SIG-M5 treated with dmso at 0.1 percent for 504 hours (cell line): Measurements from ENCODE around the gene CHSY1.
"Not testable (repeated sequence)": the region's sequence is repeated elsewhere in the genome, so short reads cannot be mapped to it uniquely, and the experiment has no call there.

Source experiments
- DNase-seq: peaks from one replicate; lab custom pipeline; 2025; ENCODE audit not compliant: unreplicated experiment; lab: John Stamatoyannopoulos, UW

CHSY1 gene

GRCh38 chr15:101251830-101252820 lies at the start of gene CHSY1:
Gene CHSY1, minus strand, starts transcription at chr15:101252048. Its CDS starts 592 bp downstream, at chr15:101251456.
- peak; percentile 80 for DNase-seq

DNA sequence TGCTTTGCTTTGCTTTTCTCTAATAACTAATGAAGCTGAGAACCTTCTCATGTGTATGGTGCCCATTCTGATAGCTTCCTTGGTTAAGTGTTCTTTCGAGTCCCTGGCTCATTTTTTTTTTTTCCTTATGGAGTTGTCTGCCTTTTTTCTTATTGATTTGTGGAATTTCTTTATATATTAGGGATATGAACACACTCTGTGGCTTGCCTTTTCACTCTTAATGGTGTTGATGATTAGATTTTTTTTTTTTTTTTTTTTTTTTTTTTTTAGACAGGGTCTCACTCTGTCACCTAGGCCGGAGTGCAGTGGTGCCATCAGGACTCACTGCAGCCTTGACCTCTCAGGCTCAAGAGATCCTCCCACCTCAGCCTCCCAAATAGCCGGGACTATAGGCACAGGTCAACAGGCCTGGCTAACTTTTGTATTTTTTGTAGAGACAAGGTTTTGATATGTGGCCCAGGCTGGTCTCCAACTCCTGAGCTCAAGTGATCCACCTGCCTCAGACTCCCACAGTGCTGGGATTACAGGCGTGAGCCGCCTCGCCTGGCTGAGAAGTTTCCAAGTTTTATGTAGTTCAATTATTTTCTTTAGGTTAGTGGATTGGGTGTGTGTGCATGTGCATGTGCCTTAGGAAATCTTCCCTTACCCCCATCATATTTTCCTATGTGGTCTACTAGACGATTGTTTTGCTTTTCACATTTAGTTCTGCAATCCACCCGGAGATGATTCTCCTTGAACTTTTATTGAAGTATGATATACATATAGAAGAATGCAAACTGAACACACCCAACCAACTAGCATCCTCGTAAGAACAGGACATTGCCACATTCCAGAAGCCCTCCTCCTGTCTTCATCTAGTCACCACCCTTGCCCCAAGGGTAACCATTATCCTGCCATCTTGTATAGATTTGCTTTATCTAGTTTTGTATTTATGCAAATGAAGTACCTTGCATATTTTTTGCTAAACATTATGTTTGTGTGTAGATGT lies 44.9 kb upstream of the CHSY1 start:
- DNase-seq: no peak

- DNase-seq: no peak
Observed at GRCh38 chr15:101295607-101296161, 43.8 kb upstream of the CHSY1 start.

- peak; percentile 91 for DNase-seq
Observed at GRCh38 chr15:101294731-101295606, 43.1 kb upstream of the CHSY1 start, which contains the start of gene SNRPA1. Gene SNRPA1, minus strand, starts transcription at chr15:101295248. Its CDS starts 70 bp downstream, at chr15:101295178.

DNA sequence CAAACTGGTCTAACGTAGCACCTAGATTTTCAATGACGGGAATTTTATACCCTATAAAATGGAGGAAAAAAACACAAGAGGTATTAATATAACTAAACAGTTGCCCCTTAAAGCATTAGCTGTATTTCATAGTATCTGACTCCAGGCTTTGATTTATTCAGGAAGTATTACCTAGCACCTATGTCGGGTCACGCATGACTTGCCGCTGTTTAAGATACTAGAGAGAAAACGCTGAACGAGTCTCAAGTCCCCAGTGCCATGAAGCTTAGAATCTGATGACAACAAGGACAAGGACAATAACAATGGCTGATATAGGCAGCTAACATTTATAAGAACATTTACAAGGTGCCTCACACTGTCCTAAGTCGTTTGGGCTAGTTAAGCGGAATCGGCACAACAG lies 41.3 kb upstream of the CHSY1 start:
- DNase-seq: no peak

GRCh38 chr15:101288905-101289513 lies 37.2 kb upstream of the CHSY1 start:
- peak; percentile 61 for DNase-seq

DNA sequence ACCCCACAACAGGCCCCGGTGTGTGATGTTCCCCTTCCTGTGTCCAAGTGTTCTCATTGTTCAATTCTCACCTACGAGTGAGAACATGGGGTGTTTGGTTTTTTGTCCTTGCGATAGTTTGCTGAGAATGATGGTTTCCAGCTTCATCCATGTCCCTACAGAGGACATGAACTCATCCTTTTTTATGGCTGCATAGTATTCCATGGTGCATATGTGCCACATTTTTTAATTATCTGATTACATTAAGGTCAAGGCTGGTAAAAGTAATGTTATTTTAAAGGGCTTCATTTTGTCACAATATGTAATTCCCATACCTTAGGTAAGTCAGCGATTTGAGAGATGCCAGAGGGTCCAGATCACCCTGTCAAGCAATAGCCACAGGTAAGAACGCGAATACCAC lies 35.5 kb upstream of the CHSY1 start:
- not testable (repeated sequence) for DNase-seq

DNA sequence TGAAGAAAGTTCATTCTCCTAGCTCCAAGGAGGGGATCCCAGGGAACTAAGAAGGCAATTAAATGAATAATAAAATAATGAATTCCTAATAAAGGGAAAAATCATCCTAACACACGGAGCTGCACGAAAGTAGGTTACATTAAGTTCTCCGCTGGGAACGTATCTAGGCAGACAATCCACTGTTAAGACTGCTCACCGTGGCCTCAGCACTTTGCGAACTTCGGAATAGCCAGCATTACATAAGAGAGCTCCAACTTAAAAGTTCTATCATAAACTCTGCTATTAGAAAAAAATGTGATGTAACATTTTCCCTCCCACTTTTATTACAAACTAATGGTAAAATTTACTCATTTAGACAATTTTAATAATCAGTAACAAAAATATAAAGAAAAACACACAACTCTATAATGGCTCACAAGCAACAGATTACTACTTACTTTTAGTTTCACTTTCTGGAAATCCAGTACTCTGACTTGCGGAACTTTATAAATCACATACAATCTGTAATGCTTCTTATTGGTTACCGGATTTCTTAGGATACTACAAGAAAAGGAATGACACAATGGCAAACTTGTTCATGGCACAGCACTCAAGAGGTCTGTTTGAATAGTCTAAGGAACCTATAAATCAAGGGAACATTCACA lies 34.7 kb upstream of the CHSY1 start:
- no peak for DNase-seq

- DNase-seq: no peak
Observed at GRCh38 chr15:101283931-101284330, 32.1 kb upstream of the CHSY1 start.

DNA sequence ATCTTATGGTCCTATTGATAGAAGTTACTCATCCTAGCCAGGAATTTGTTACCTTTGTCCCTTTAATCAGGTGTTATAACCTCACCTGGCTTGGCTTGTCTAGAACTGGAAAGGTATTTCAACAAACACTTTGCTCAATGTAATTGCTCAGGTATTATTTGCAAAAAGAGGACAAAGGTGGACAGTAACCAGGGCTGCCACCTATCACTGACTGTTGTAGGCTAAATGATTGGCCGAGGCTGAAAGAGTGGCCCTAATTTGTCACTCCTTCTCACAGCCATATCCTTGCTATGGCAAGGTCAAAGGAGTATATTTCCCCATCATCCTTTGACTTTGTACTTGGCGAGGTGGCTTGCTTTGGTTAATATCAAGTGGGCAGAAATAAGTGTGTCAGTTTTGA lies 28.2 kb upstream of the CHSY1 start:
- no peak for DNase-seq

DNA sequence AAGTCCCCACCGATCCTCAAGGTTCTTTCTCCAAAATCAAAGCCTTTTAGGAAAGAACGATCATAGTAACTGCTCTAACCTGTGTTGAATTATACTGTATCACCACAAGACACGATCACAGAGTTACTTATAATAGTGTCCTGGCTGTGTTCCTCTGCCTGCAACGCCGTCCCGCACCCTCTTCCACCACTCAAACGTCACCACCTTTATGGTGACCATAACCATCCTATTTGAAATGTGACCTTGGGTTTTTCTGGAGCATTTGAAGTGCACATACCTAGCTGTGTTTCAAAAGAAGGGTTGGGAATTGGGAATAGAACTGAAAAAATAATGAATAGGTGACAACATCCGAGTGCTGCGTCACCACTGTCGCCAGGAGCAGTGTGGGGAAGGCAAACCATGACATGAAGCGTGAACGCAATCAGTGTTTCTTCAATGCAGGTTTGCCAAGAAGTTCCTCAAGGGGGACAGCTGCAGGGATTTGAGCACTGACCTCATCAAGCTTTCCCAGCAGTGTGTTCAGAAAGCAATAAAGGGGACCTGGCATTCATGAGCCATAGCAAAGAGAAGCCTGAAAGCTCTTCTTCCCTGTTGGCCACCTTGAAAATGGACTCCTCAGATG lies 26.2 kb upstream of the CHSY1 start:
- DNase-seq: no peak

GRCh38 chr15:101277038-101277822 lies 25.4 kb upstream of the CHSY1 start, which contains the start of gene SELENOS:
Gene SELENOS, minus strand, starts transcription at chr15:101277485. Its CDS starts 68 bp downstream, at chr15:101277417.
- DNase-seq: peak; percentile 73

DNA sequence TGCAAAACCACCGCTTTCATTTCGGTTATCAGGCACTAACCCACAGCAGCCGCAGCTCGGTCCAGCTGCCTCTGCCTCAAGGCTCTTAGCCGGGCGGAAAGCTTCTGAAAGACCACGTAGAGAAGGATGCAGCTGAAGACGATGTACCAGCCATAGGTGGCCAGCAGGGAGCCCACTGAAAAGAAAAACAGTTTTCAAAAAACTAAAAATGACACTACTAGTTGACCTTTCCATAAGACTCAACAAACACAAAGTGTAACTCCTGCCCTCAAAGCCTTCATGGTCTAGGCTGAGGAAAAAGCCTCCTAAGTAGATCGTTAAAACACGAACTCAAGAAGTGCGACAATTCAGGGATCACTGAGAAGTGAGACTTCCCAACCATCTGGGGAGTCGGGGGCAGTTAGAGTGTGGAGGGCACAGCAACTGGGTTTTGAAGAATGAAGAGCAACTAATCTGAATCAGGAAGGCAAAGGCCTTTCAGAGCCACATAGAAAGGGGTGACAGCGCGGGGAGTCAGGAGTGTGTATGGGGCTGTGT lies 24.7 kb upstream of the CHSY1 start:
- DNase-seq: peak; percentile 39

GRCh38 chr15:101275018-101275417 lies 23.2 kb upstream of the CHSY1 start:
- no peak for DNase-seq

DNA sequence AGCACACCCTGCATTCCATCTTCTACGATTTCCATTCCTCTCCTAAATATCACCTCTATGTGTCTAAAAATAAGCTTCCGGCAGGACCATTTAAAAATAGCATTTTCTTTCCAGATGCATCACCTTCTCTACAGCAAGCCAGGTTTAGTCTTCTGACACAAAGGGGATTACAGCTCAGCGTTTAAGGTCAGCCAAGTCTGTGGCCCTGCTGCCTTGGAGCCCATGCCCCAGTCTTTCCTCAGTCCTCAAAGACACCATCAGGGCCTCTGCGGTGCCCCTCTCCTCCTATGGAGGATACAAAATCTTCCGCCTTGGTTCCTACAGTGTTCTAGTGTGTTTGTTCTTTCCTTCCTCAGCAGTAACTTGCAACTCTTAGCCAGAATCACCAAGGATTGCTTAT lies 21.7 kb upstream of the CHSY1 start:
- no peak for DNase-seq

DNA sequence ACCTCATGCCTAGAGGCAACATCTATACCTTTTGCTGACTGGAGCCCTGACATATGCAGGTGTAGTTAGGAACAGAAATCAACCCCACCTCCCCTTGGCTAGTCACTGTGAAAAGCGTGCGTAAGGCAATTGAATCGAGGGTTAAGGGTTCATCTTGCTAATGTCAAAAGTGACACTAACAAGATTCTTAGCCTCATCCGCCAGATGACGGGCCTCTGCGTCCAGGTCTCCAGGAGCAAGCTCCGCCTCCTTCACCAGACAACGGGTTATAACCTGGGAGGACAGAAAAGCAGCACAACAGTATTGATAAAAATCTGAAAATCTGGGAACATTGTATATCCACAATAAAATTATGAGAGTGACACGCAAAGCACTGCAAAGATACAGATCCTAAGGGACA lies 20.7 kb upstream of the CHSY1 start:
- DNase-seq: no peak

DNA sequence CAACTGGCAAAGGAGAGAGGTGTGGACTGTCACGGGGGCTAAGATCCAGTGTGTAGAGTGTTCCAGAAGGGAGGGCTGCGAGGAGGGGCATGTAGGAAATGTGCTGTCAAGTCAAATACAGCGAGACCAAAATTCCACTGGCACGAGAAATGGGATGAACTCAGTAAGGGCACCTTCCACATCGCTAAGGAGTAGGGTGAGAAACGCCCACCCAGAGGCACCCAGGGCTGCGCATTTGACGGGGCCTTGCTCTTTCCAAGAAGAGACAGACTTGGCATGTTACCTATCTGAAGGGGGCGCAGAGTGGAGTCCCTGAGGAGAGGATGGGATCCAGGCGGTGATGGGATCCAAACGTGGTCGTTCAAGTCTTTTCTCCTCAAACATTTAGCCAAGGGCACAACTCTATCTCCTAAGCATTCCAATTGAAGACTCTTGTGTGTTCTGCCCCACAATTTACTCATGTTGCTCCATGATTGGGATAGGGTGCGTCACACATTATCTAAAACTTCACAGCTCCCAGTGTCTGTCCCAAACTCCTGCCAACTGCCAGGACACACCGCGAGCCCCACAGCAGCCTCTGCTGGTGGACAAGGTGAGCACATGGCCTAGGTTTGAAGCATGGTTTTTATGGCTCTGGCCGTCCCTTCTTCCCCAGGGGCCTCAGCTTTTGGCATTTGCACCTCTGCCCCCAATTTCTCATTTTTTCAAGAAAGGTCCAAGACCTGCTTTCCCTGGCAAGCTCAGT lies 17.8 kb upstream of the CHSY1 start:
- DNase-seq: no peak
